Neural progenitor cell (in vitro differentiated cells): Measurements from ENCODE around the gene ST7L. TPM values are rescaled to one million over a fixed set of nuclear protein-coding genes. Genes with fewer than 3 reads are reported as not detected.

Experiments
- DNase-seq: peaks from one replicate; pipeline ENCODE4 v3.0.0-alpha.2; 2016; ENCODE audit warnings: low spot score
- H2AFZ ChIP-seq: fragments of 200-600 bp; sonication (generic); replicated peaks from 2 replicates; pipeline ENCODE4 v1.6.1; 2016; ENCODE audit warnings: antibody characterized with exemption
- H3F3A ChIP-seq: fragments of 200-600 bp; sonication (generic); 2 replicates; pipeline ENCODE4 v1.6.1; 2016; ENCODE audit warnings: antibody characterized with exemption, low read depth
- H3K27ac ChIP-seq: fragments of 200-600 bp; sonication (generic); 2 replicates; pipeline ENCODE4 v1.5.1; 2016; ENCODE audit warnings: mild to moderate bottlenecking
- H3K27me3 ChIP-seq: fragments of 200-600 bp; sonication (generic); 2 replicates; pipeline ENCODE4 v1.6.1; 2016; ENCODE audit warnings: mild to moderate bottlenecking, moderate library complexity
- H3K36me3 ChIP-seq: fragments of 200-600 bp; sonication (generic); 2 replicates; pipeline ENCODE4 v1.5.1; 2016
- H3K4me1 ChIP-seq: fragments of 200-600 bp; sonication (generic); 2 replicates; pipeline ENCODE4 v1.6.1; 2016; ENCODE audit warnings: mixed run types
- H3K4me2 ChIP-seq: fragments of 200-600 bp; sonication (generic); 2 replicates; pipeline ENCODE4 v1.6.1; 2016
- H3K4me3 ChIP-seq: fragments of 200-600 bp; sonication (generic); 2 replicates; pipeline ENCODE4 v1.5.1; 2016
- H3K79me2 ChIP-seq: fragments of 200-600 bp; sonication (generic); 2 replicates; pipeline ENCODE4 v1.6.1; 2016; ENCODE audit warnings: low read depth
- H3K9ac ChIP-seq: fragments of 200-600 bp; sonication (generic); 2 replicates; pipeline ENCODE4 v1.6.1; 2016
- H3K9me3 ChIP-seq: fragments of 200-600 bp; sonication (generic); 2 replicates; pipeline ENCODE4 v1.5.1; 2016; ENCODE audit warnings: low read depth
- H4K20me1 ChIP-seq: fragments of 200-600 bp; sonication (generic); 2 replicates; pipeline ENCODE4 v1.6.1; 2016; ENCODE audit warnings: low read depth
- H3K27ac Mint-ChIP-seq: 3 replicates; pipeline ENCODE4 v1.8.0; 2021; ENCODE audit warnings: mixed read lengths
- H3K27me3 Mint-ChIP-seq: 2 replicates; pipeline ENCODE4 v1.8.0; 2022; ENCODE audit warnings: low read depth, mild to moderate bottlenecking, inconsistent platforms, moderate library complexity, mixed read lengths; ENCODE audit not compliant: insufficient read depth
- H3K36me3 Mint-ChIP-seq: 3 replicates; pipeline ENCODE4 v1.8.0; 2021; ENCODE audit warnings: mixed read lengths
- H3K4me1 Mint-ChIP-seq: 3 replicates; pipeline ENCODE4 v1.8.0; 2021; ENCODE audit warnings: mixed read lengths
- H3K4me3 Mint-ChIP-seq: 3 replicates; pipeline ENCODE4 v1.8.0; 2021; ENCODE audit warnings: mild to moderate bottlenecking, moderate library complexity, mixed read lengths
- H3K9me3 Mint-ChIP-seq: 3 replicates; pipeline ENCODE4 v1.8.0; 2020; ENCODE audit warnings: mixed read lengths
- CTCF ChIP-seq: fragments of 200-600 bp; sonication (generic); IDR thresholded peaks from 2 replicates; pipeline ENCODE4 v1.5.1; 2017; ENCODE audit warnings: antibody characterized with exemption, mild to moderate bottlenecking
- EZH2 ChIP-seq: fragments of 200-600 bp; sonication (generic); IDR thresholded peaks from 2 replicates; pipeline ENCODE4 v1.6.1; 2017; ENCODE audit warnings: antibody characterized with exemption, mild to moderate bottlenecking, moderate library complexity
- EZH2phosphoT487 ChIP-seq: fragments of 200-600 bp; sonication (generic); IDR thresholded peaks from 2 replicates; pipeline ENCODE4 v1.6.1; 2017; ENCODE audit warnings: antibody characterized with exemption
- total RNA-seq: library from RNA; depleted of rRNA; stranded (reverse); fragments of >200 nt; gene quantifications from 2 replicates; pipeline ENCODE4 v1.2.3, GENCODE V29; 2015; ENCODE audit warnings: low replicate concordance

The ST7L gene
- total RNA-seq, 1 donor from 2014 or later, result 26.1 TPM

GRCh38 chr1:112558634-112559033 lies 60.3 kb downstream of the ST7L start:
- H3K9ac ChIP-seq, result no peak overlapping the region
- peaks cover 45% of the 10 kb centered on the region for H3K4me1 Mint-ChIP-seq
- H3K4me3 Mint-ChIP-seq, result peak overlapping the region; percentile 50
- peaks cover 7% of the 10 kb centered on the region for H3K27me3 Mint-ChIP-seq
- H3K27ac ChIP-seq, result peak overlapping the region; percentile 68
- H3K4me3 ChIP-seq, result peak overlapping the region; percentile 20
- no peaks in the 10 kb centered on the region for H3K36me3 ChIP-seq
- H3K9me3 ChIP-seq, result no peaks in the 10 kb centered on the region
- peaks cover 17% of the 10 kb centered on the region for H3F3A ChIP-seq
- no peaks in the 10 kb centered on the region for H3K27me3 ChIP-seq
- H3K27ac Mint-ChIP-seq, result peak overlapping the region; percentile 90
- peaks cover 26% of the 10 kb centered on the region for H3K4me1 ChIP-seq
- DNase-seq, result peak; percentile 66
- H3K9me3 Mint-ChIP-seq, result no peaks in the 10 kb centered on the region
- H3K36me3 Mint-ChIP-seq, result peaks cover 18% of the 10 kb centered on the region
- H3K79me2 ChIP-seq, result no peaks in the 10 kb centered on the region
- no peak overlapping the region for H2AFZ ChIP-seq
- peak; percentile 52 for TF ChIP-seq EZH2phosphoT487
- TF ChIP-seq EZH2, result no peak
- TF ChIP-seq CTCF, result no peak
- no peaks in the 10 kb centered on the region for H4K20me1 ChIP-seq
- peak overlapping the region; percentile 55 for H3K4me2 ChIP-seq

GRCh38 chr1:112557385-112557784 lies 61.6 kb downstream of the ST7L start:
- Histone ChIP-seq H3K4me2 (peak overlapping the region; percentile 55), H2AFZ (no peak overlapping the region), H3K27me3 (no peaks in the 10 kb centered on the region), H3K27ac (peak overlapping the region; percentile 12), H3K4me1 (peaks cover 26% of the 10 kb centered on the region), H3K79me2 (no peaks in the 10 kb centered on the region), H3F3A (peaks cover 17% of the 10 kb centered on the region), H3K9ac (no peak overlapping the region), H3K4me3 (no peak overlapping the region), H3K36me3 (no peaks in the 10 kb centered on the region), H3K9me3 (no peaks in the 10 kb centered on the region), H4K20me1 (no peaks in the 10 kb centered on the region)
- Mint-ChIP-seq H3K27me3 (peaks cover 10% of the 10 kb centered on the region), H3K4me3 (no peak overlapping the region), H3K27ac (peak overlapping the region; percentile 90), H3K9me3 (no peaks in the 10 kb centered on the region), H3K36me3 (peaks cover 23% of the 10 kb centered on the region), H3K4me1 (peaks cover 33% of the 10 kb centered on the region)
- DNase-seq, result no peak
- no peak for TF ChIP-seq CTCF
- TF ChIP-seq EZH2phosphoT487, result no peak
- TF ChIP-seq EZH2, result no peak

GRCh38 chr1:112554411-112554810 lies 64.5 kb downstream of the ST7L start:
- Mint-ChIP-seq H3K27ac (no peak overlapping the region), H3K9me3 (no peaks in the 10 kb centered on the region), H3K4me1 (peaks cover 35% of the 10 kb centered on the region), H3K36me3 (peaks cover 33% of the 10 kb centered on the region), H3K27me3 (peaks cover 6% of the 10 kb centered on the region), H3K4me3 (no peak overlapping the region)
- DNase-seq, result no peak
- Histone ChIP-seq H3K4me3 (no peak overlapping the region), H2AFZ (no peak overlapping the region), H3K79me2 (no peaks in the 10 kb centered on the region), H3F3A (peaks cover 17% of the 10 kb centered on the region), H3K9ac (no peak overlapping the region), H3K4me2 (no peak overlapping the region), H3K27me3 (no peaks in the 10 kb centered on the region), H3K27ac (no peak overlapping the region), H3K36me3 (no peaks in the 10 kb centered on the region), H4K20me1 (no peaks in the 10 kb centered on the region), H3K9me3 (no peaks in the 10 kb centered on the region), H3K4me1 (peaks cover 26% of the 10 kb centered on the region)
- TF ChIP-seq EZH2phosphoT487 (no peak), CTCF (no peak), EZH2 (no peak)
